Tibial nerve (tissue), 4 donors: ENCODE measurements around the gene SMIM22. TPM values are rescaled to one million over a fixed set of nuclear protein-coding genes. Genes with fewer than 3 reads are reported as not detected.

Experiments used
- DNase-seq, 2 donors: peaks; one replicate each; pipeline ENCODE4 v3.0.0-alpha.2; 2019; ENCODE audit warnings: low spot score in 2 of 2
- H3K27ac ChIP-seq, 4 donors: fragments of 200-600 bp; sonication (generic) in 3 of 4; one replicate each; pipeline ENCODE4 v1.5.1; 2017 to 2019; ENCODE audit warnings: mild to moderate bottlenecking in 1 of 4
- H3K27me3 ChIP-seq, 2 donors: fragments of 200-600 bp; sonication (generic) in 1 of 2; one replicate each; pipeline versions ENCODE4 v1.5.1 to v1.6.0; 2017 to 2019
- H3K36me3 ChIP-seq, 3 donors: fragments of 200-600 bp; sonication (generic); one replicate each; pipeline ENCODE4 v1.5.1; 2018 to 2019
- H3K4me1 ChIP-seq, 4 donors: fragments of 200-600 bp; sonication (generic) in 3 of 4; one replicate each; pipeline ENCODE4 v1.5.1; 2017 to 2019
- H3K4me3 ChIP-seq, 4 donors: fragments of 200-600 bp; sonication (generic) in 3 of 4; one replicate each; pipeline ENCODE4 v1.5.1; 2017 to 2019; ENCODE audit warnings: mild to moderate bottlenecking in 1 of 4, moderate library complexity in 1 of 4
- H3K9me3 ChIP-seq, 4 donors: fragments of 200-600 bp; sonication (generic) in 3 of 4; one replicate each; pipeline ENCODE4 v1.5.1; 2017 to 2019
- CTCF ChIP-seq, 5 experiments: fragments of 200-600 bp in 3 of 5; fragments of 450-650 bp in 2 of 5; sonication (generic) in 3 of 5; IDR thresholded peaks; one replicate each; pipeline ENCODE4 v1.5.1; 2016 to 2019; ENCODE audit warnings: antibody characterized with exemption in 5 of 5, mild to moderate bottlenecking in 3 of 5, moderate library complexity in 2 of 5
- EP300 ChIP-seq, 2 donors: sonication (generic); formaldehyde crosslinking; IDR thresholded peaks; one replicate each; pipeline ENCODE4 v1.6.1; 2017; ENCODE audit warnings: antibody characterized with exemption in 2 of 2, mild to moderate bottlenecking in 1 of 2
- POLR2A ChIP-seq, 2 donors: fragments of 450-650 bp; IDR thresholded peaks; one replicate each; pipeline ENCODE4 v1.6.1; 2017; ENCODE audit warnings: antibody characterized with exemption in 2 of 2, mild to moderate bottlenecking in 2 of 2, moderate library complexity in 2 of 2
- WGBS, 2 donors: methylation state at CpG; one replicate each; pipeline ENCODE4 v1.1.5; 2018; 5-methylcytosine and 5-hydroxymethylcytosine counted together
- total RNA-seq, 4 donors: library from RNA; depleted of rRNA; stranded (reverse); fragments of >200 nt; gene quantifications; one replicate each; pipeline ENCODE4 v1.1.0, GENCODE V29; 2016

The SMIM22 gene
- total RNA-seq = not detected

GRCh38 chr16:4795181-4795827 is at the start of gene SMIM22:
TSS of gene SMIM22 (plus strand) at chr16:4795369. CDS start at chr16:4795735, 366 bp downstream.
- Histone ChIP-seq H3K27me3 (no peaks in the 10 kb centered on the region), H3K36me3 (peaks cover 0 to 46% (median 0%) of the 10 kb centered on the region in 3 donors), H3K4me3 (peak within 1 kb of the TSS in 1 of 4 donors; percentile 9), H3K27ac (peak within 1 kb of the TSS in 1 of 4 donors; percentile 56), H3K9me3 (no peaks in the 10 kb centered on the region), H3K4me1 (no peaks in the 10 kb centered on the region)
- DNase-seq = no peak
- no peak for TF ChIP-seq POLR2A (IDR thresholded peaks at IDR 0.05)
- 72 to 74% methylated on average over 13 to 14 of the region's 14 CpGs for WGBS, 2 donors

- Histone ChIP-seq H3K9me3 (no peaks in the 10 kb centered on the region), H3K27ac (no peak overlapping the region), H3K4me3 (no peak overlapping the region), H3K4me1 (peaks cover 0 to 22% (median 8%) of the 10 kb centered on the region in 4 donors), H3K27me3 (no peaks in the 10 kb centered on the region), H3K36me3 (peaks cover 0 to 30% (median 5%) of the 10 kb centered on the region in 3 donors)
- WGBS, 2 donors = 66 to 73% methylated on average over 7 to 8 of the region's 8 CpGs
- DNase-seq = no peak
- TF ChIP-seq EP300 (IDR thresholded peaks at IDR 0.05) (no peak), POLR2A (IDR thresholded peaks at IDR 0.05) (no peak), CTCF (IDR thresholded peaks at IDR 0.05) (no peak)
These were observed 49.0 kb upstream of the SMIM22 start for GRCh38 chr16:4746215-4746614.

GRCh38 chr16:4746991-4747574 is 48.1 kb upstream of the SMIM22 start:
- DNase-seq = no peak
- Histone ChIP-seq H3K27me3 (no peaks in the 10 kb centered on the region), H3K36me3 (peaks cover 0 to 38% (median 7%) of the 10 kb centered on the region in 3 donors), H3K4me1 (peaks cover 0 to 22% (median 8%) of the 10 kb centered on the region in 4 donors), H3K27ac (peak overlapping the region in 2 of 4 donors; percentile 26 to 47), H3K9me3 (no peaks in the 10 kb centered on the region), H3K4me3 (no peak overlapping the region)
- 53 to 66% methylated on average over 9 to 13 of the region's 15 CpGs for WGBS, 2 donors
- TF ChIP-seq POLR2A (IDR thresholded peaks at IDR 0.05) (no peak), EP300 (IDR thresholded peaks at IDR 0.05) (no peak), CTCF (IDR thresholded peaks at IDR 0.05) (no peak)

GRCh38 chr16:4747906-4748681 is 47.1 kb upstream of the SMIM22 start:
- no peaks in the 10 kb centered on the region for H3K9me3 ChIP-seq
- WGBS, 2 donors = 70 to 76% methylated on average over 14 of the region's 14 CpGs
- H3K27me3 ChIP-seq = no peaks in the 10 kb centered on the region
- no peak for DNase-seq
- TF ChIP-seq CTCF (IDR thresholded peaks at IDR 0.05) (no peak), POLR2A (IDR thresholded peaks at IDR 0.05) (no peak), EP300 (IDR thresholded peaks at IDR 0.05) (no peak)
- H3K4me3 ChIP-seq = no peak overlapping the region
- peaks cover 0 to 18% (median 6%) of the 10 kb centered on the region in 4 donors for H3K4me1 ChIP-seq
- H3K36me3 ChIP-seq = peaks cover 4 to 48% (median 12%) of the 10 kb centered on the region in 3 donors
- H3K27ac ChIP-seq = no peak overlapping the region

GRCh38 chr16:4748682-4749411 is 46.3 kb upstream of the SMIM22 start:
- H3K27me3 ChIP-seq = no peaks in the 10 kb centered on the region
- H3K36me3 ChIP-seq = peaks cover 4 to 56% (median 12%) of the 10 kb centered on the region in 3 donors
- TF ChIP-seq POLR2A (IDR thresholded peaks at IDR 0.05) (no peak), CTCF (IDR thresholded peaks at IDR 0.05) (no peak), EP300 (IDR thresholded peaks at IDR 0.05) (no peak)
- WGBS, 2 donors = 86 to 93% methylated on average over 8 to 16 of the region's 16 CpGs
- H3K9me3 ChIP-seq = no peaks in the 10 kb centered on the region
- H3K4me1 ChIP-seq = peaks cover 0 to 12% (median 4%) of the 10 kb centered on the region in 4 donors
- no peak overlapping the region for H3K4me3 ChIP-seq
- no peak for DNase-seq
- H3K27ac ChIP-seq = no peak overlapping the region
